Testis (tissue), 3 donors: ENCODE results near the gene TATDN2. TPM values are rescaled to one million over a fixed set of nuclear protein-coding genes. Genes with fewer than 3 reads are reported as not detected.
"Not testable (repeated sequence)": the region's sequence is repeated elsewhere in the genome, so short reads cannot be mapped to it uniquely, and the experiment has no call there.

Experiments
- DNase-seq: peaks from one replicate; pipeline ENCODE4 v3.0.0-alpha.2; 2019
- H3K27ac ChIP-seq, 2 donors: fragments of 200-600 bp; sonication (generic); one replicate each; pipeline ENCODE4 v1.5.1; 2019
- H3K27me3 ChIP-seq: fragments of 200-600 bp; sonication (generic); one replicate; pipeline ENCODE4 v1.5.1; 2019
- H3K36me3 ChIP-seq: fragments of 200-600 bp; sonication (generic); one replicate; pipeline ENCODE4 v1.5.1; 2017; ENCODE audit warnings: low read depth; ENCODE audit errors: missing control alignments
- H3K4me1 ChIP-seq: fragments of 200-600 bp; sonication (generic); one replicate; pipeline ENCODE4 v1.5.1; 2019
- H3K4me3 ChIP-seq, 2 donors: fragments of 200-600 bp; sonication (generic); one replicate each; pipeline ENCODE4 v1.5.1; 2017 to 2019
- H3K9me3 ChIP-seq: fragments of 200-600 bp; sonication (generic); one replicate; pipeline ENCODE4 v1.5.1; 2017
- CTCF ChIP-seq, 3 experiments: fragments of 450-650 bp in 2 of 3; fragments of 200-600 bp in 1 of 3; sonication (generic) in 1 of 3; IDR thresholded peaks; one replicate each; pipeline ENCODE4 v1.5.1; 2016 to 2019; ENCODE audit warnings: antibody characterized with exemption in 3 of 3, mild to moderate bottlenecking in 2 of 3, moderate library complexity in 1 of 3
- POLR2A ChIP-seq: fragments of 450-650 bp; IDR thresholded peaks from one replicate; pipeline ENCODE4 v1.6.1; 2017; ENCODE audit warnings: antibody characterized with exemption, mild to moderate bottlenecking, moderate library complexity
- WGBS, 2 donors: methylation state at CpG; one replicate each; pipeline ENCODE4 v1.1.5; 2018; 5-methylcytosine and 5-hydroxymethylcytosine counted together
- intact Hi-C: fragments of 100-400 bp; cut with DNase I; formaldehyde crosslinking; loops from one replicate; pipeline ENCODE4 v1.15.1; 2023; ENCODE audit warnings: low total_unique reads
- polyA plus RNA-seq: library from polyadenylated mRNA; stranded (reverse); fragments of 350-450 nt; fragmentation: Illumina TruSeq; extraction: RNeasy Lipid Tissue Mini Kit (QIAGEN cat#74804); gene quantifications from one replicate; pipeline ENCODE4 v1.2.3, GENCODE V29; 2014; ENCODE audit warnings: low read depth, low replicate concordance; ENCODE audit not compliant: insufficient read depth
- total RNA-seq, 2 donors: library from RNA; depleted of rRNA; stranded (reverse); fragments of >200 nt; gene quantifications; one replicate each; pipeline ENCODE4 v1.2.3, GENCODE V29; 2016

TATDN2 gene
- total and polyA plus RNA-seq, 3 donors from 2014 or later, result 19.8 to 24.3 (median 21.3) TPM

GRCh38 chr3:10290481-10291176 lies 42.4 kb downstream of the TATDN2 start:
- Histone ChIP-seq H3K27ac (no peak overlapping the region), H3K36me3 (no peaks in the 10 kb centered on the region), H3K4me3 (no peak overlapping the region), H3K9me3 (no peaks in the 10 kb centered on the region), H3K4me1 (no peaks in the 10 kb centered on the region), H3K27me3 (no peaks in the 10 kb centered on the region)
- WGBS, 2 donors, result 74 to 78% methylated on average over 9 to 18 of the region's 18 CpGs
- intact Hi-C loops, result no loop called here
- no peak for TF ChIP-seq POLR2A
- no peak for TF ChIP-seq CTCF (IDR thresholded peaks at IDR 0.05)
- DNase-seq, result no peak

- DNase-seq, result no peak
- TF ChIP-seq POLR2A, result no peak
- no peak for TF ChIP-seq CTCF (IDR thresholded peaks at IDR 0.05)
- no peaks in the 10 kb centered on the region for H3K27me3 ChIP-seq
- no peaks in the 10 kb centered on the region for H3K36me3 ChIP-seq
- H3K9me3 ChIP-seq, result no peaks in the 10 kb centered on the region
- WGBS, 2 donors, result 89 to 91% methylated on average over 6 of the region's 6 CpGs
- H3K27ac ChIP-seq, result no peak overlapping the region
- intact Hi-C loops, result no loop called here
- H3K4me3 ChIP-seq, result no peak overlapping the region
- H3K4me1 ChIP-seq, result no peaks in the 10 kb centered on the region
Measured at GRCh38 chr3:10291641-10292040, 43.4 kb downstream of the TATDN2 start.

GRCh38 chr3:10292505-10293419 lies 44.5 kb downstream of the TATDN2 start, which contains the start of gene GHRL:
Gene GHRL (minus strand): TSS chr3:10292947. CDS start chr3:10290180, 2,767 bp downstream.
- Histone ChIP-seq H3K36me3 (no peaks in the 10 kb centered on the region), H3K27ac (no peak within 1 kb of the TSS), H3K4me1 (no peaks in the 10 kb centered on the region), H3K4me3 (no peak within 1 kb of the TSS), H3K27me3 (no peaks in the 10 kb centered on the region), H3K9me3 (no peaks in the 10 kb centered on the region)
- TF ChIP-seq POLR2A, result no peak
- no peak for TF ChIP-seq CTCF (IDR thresholded peaks at IDR 0.05)
- WGBS, 2 donors, result 74 to 75% methylated on average over 12 of the region's 12 CpGs
- DNase-seq, result no peak
- intact Hi-C loops, result no loop called here

GRCh38 chr3:10294030-10294586 lies 45.8 kb downstream of the TATDN2 start:
- no peaks in the 10 kb centered on the region for H3K36me3 ChIP-seq
- intact Hi-C loops, result no loop called here

GRCh38 chr3:10298064-10298463 lies 49.8 kb downstream of the TATDN2 start:
- no CpG with 5 or more reads among the region's 1 CpG for WGBS, 2 donors
- intact Hi-C loops, DNase-seq, H3K9me3 ChIP-seq, H3K27ac ChIP-seq, H3K27me3 ChIP-seq, H3K4me1 ChIP-seq, H3K36me3 ChIP-seq, H3K4me3 ChIP-seq: not testable (repeated sequence)

More at GRCh38 chr3:10294030-10294586, 45.8 kb downstream of the TATDN2 start:
- Histone ChIP-seq H3K4me3 (no peak overlapping the region), H3K9me3 (no peaks in the 10 kb centered on the region), H3K4me1 (no peaks in the 10 kb centered on the region), H3K27ac (no peak overlapping the region), H3K27me3 (no peaks in the 10 kb centered on the region)
- TF ChIP-seq POLR2A (no peak), CTCF (IDR thresholded peaks at IDR 0.05) (no peak)
- 82 to 90% methylated on average over 12 of the region's 12 CpGs for WGBS, 2 donors
- no peak for DNase-seq
